GM10266 (cell line): ENCODE results near the gene MTFMT.

Experiments
- DNase-seq: peaks from one replicate; pipeline ENCODE4 v3.0.0; 2012; ENCODE audit errors: extremely low spot score
- CTCF ChIP-seq: IDR thresholded peaks from 2 replicates; pipeline ENCODE4 v1.5.1; 2012; ENCODE audit warnings: mild to moderate bottlenecking, low read depth; ENCODE audit not compliant: control insufficient read depth, insufficient read depth; ENCODE audit errors: missing control alignments

The MTFMT gene

GRCh38 chr15:65066635-65067316, 37.3 kb upstream of the MTFMT start:
- DNase-seq: no peak
- no peak for TF ChIP-seq CTCF

- no peak for DNase-seq
- no peak for TF ChIP-seq CTCF
These were observed 36.7 kb upstream of the MTFMT start for GRCh38 chr15:65066001-65066634.

- DNase-seq: no peak
- no peak for TF ChIP-seq CTCF
These were observed 33.3 kb upstream of the MTFMT start for GRCh38 chr15:65062726-65063125.

DNA sequence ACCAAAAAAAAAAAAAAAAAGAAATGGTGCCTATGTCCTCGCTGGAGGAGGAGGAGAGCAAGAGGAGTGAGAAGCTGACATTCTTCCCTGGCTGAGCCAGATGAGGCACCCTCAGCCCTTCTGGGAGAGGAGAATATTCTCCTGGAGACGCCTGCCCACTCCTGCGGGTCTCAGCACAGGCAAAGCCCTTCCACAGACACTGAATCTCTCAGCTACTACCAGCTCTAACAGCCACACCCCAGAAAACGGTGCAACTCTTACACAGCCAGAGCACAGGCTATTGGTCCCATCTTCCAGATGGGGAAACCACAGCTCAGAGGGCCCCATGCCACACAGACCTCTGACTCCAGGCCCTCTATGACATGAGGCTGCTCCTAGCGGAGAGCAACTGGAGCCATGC, 32.6 kb upstream of the MTFMT start:
- no peak for TF ChIP-seq CTCF
- no peak for DNase-seq

DNA sequence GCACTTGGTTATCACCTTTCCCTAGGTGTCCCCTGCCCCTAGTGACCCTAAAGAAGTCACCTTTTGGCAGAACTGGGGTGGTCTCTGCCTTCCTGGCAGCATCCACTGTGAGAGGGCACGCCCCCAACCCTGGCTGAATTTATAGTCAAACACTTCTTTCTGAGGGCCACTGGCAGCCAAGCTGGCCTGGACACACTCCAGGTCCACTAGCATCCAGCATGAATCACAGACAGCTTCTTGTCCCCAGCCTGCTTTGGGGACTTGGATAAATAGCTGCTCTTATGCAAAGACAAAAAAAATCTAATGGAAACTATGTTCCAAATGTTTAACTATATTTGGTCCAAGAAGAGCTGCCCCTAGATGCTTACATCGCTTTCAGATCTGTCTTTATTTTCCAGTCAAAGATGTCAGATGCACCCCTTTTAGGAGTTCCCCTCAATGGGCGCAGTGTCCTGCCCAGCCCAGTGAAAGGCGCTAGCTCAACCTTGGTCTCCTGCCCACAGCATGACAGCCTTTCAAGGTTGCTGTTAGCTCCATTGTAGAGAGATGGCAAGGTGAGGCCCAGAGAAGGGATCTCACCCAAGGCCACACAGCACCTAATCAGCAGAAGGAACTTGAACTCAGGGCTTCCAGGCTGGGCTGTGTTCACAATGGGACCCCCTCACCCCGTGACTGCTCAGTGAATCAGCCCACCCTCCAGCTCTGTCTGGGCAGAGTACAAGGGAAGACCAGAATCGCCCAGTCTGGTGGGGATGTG, 31.4 kb upstream of the MTFMT start:
- TF ChIP-seq CTCF: no peak
- DNase-seq: no peak

DNA sequence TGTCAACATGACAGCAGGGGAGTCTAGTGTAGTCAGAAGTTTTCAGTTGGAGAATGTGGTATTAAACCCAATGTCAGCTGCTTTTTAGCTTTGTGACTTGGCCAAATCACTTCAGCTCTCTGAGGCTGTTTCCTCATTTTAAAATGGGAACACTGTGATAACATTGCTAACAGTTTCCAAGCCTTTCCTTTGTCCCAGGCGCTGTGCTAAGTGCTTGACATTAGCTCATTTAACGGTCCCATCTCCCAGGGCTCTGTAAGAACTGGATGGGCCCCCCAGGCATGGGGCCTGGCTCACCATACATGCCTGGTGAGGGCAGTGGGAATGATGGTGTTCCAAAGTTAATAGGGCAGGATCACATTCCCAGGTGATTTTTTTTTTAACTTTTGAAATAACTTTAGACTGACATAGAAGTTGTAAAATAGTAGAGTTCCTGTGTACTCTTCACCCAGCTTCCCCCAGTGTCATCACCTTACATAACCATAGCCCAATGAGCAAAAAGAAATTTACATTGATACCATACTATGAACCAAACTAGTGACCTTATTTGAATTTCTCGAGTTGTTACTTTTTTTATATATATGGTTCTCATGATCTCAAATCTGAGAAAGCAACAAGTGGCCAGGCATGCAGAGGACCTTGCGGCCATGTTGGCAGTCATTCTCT, 30.6 kb upstream of the MTFMT start:
- TF ChIP-seq CTCF: no peak
- DNase-seq: no peak

DNA sequence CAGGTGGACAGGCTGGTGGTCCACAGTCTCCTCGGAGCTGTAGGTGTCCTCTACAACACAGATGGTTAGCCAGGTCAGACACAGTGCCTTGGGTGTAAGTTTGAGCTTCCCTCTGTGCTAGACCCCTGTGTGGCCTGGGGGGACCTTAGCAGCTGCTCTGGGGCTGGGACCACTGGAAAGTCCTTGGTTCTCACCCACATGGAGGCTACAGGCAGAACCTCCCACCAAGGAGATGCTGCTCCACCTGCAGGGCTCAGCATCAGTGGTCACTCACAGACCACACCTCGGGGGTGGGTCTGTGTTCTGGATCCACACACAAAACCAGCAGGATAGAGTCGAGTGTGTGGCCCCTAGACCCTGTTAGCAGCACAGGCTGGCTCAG, 29.9 kb upstream of the MTFMT start:
- no peak for DNase-seq
- no peak for TF ChIP-seq CTCF
